GM18858 (cell line): Measurements from ENCODE around the gene C1QTNF9B.
"Not testable (repeated sequence)": the region's sequence is repeated elsewhere in the genome, so short reads cannot be mapped to it uniquely, and the experiment has no call there.

Source experiments
- ATAC-seq: cut with Tn5 transposase; IDR thresholded peaks from one replicate; pipeline ENCODE4 v1.9.1; 2021; ENCODE audit not compliant: unreplicated experiment

Gene C1QTNF9B

GRCh38 chr13:23898101-23898500 is 799 bp upstream of the C1QTNF9B start:
- no peak for ATAC-seq

GRCh38 chr13:23894746-23895145 is 2.6 kb downstream of the C1QTNF9B start:
- not testable (repeated sequence) for ATAC-seq

DNA sequence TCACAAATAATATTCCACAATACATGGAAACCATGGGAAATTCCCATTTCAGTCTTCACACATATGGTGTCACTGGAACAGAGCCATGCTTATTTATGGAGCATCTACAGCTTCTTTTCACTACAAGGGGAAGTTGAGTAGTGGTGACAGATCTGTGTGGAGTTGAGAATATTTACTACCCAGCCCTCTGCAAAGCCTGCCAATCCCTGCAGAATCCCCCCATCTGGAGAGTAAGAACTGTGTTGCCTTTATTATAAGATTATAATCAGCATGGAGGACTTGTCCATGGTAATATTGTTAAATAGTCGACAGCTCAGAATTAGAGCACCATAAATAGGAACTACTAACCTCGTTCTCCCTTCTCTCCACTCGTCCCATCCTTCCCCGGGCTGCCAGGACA is 3.5 kb downstream of the C1QTNF9B start:
- ATAC-seq: not testable (repeated sequence)

DNA sequence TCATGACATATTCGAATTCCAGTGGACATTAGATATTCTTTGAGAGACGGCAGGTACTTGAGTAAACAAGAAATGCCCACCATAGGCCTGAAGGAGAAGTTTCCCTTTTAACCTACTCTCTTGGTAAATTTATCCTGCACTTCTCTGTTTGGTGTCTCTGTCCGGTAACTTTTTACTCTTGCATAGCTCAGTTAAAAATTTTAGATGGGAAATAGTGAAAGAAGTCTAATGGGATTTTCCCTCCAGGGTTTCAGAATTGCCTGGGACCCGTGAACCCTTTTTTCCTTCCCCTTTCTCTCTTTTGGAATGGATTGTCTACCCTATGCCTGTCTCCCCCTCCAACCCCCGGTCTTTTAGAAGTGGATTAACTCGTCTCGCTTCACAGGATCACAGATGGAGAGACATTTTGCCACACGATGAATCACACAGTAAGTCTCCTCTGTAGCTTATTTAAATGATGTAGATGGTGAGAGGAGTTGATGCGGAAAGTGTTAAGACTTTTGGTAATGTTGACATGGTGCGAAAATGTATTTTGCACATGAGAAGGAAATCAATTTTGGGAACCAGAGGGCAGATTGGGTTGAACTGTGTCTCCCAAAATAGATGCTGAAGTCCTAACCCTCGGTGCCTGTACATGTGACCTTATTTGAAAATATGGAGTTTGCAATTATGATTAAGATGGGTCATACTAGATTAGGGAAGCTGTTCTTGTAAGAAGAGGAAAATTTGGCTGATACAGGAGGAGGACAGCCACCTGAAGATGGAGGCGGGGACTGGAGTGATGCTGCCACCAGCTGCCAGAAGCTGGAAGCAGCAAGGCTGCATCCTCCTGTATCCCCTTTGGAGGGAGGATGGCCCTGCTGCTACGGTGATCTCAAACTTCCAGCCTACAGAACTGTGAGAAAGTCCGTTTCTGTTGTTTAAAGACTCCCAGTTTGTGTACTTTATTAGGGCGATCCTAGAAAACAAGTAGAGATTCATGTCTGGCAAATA is 7.4 kb downstream of the C1QTNF9B start:
- peak; percentile 3 for ATAC-seq

GRCh38 chr13:23888658-23889614 is 8.4 kb downstream of the C1QTNF9B start, which contains the start of gene MIPEP:
MIPEP (minus strand) TSS chr13:23889400; CDS start chr13:23889320, 80 bp downstream.
- ATAC-seq: peak; percentile 83

- not testable (repeated sequence) for ATAC-seq
Measured at GRCh38 chr13:23884361-23884760, 12.9 kb downstream of the C1QTNF9B start.

DNA sequence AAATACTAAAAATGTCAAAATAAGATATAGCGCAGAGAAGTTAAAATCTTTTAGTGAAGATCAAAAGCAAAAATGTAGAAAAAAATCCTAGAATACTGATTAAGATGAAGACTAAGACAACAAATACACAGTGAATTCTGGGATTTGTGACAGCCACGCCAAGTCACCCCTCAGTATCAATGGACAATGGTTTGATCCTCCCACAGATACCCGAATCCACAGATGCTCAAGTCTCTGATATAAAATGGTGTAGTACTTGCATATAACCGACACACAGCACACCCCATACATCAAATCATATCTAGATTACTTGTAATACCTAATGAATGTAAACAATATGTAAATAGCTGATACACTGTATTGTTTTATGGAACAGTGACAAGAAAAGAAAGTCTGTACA is 14.0 kb downstream of the C1QTNF9B start:
- no peak for ATAC-seq

GRCh38 chr13:23881402-23881800 is 15.9 kb downstream of the C1QTNF9B start:
- not testable (repeated sequence) for ATAC-seq

DNA sequence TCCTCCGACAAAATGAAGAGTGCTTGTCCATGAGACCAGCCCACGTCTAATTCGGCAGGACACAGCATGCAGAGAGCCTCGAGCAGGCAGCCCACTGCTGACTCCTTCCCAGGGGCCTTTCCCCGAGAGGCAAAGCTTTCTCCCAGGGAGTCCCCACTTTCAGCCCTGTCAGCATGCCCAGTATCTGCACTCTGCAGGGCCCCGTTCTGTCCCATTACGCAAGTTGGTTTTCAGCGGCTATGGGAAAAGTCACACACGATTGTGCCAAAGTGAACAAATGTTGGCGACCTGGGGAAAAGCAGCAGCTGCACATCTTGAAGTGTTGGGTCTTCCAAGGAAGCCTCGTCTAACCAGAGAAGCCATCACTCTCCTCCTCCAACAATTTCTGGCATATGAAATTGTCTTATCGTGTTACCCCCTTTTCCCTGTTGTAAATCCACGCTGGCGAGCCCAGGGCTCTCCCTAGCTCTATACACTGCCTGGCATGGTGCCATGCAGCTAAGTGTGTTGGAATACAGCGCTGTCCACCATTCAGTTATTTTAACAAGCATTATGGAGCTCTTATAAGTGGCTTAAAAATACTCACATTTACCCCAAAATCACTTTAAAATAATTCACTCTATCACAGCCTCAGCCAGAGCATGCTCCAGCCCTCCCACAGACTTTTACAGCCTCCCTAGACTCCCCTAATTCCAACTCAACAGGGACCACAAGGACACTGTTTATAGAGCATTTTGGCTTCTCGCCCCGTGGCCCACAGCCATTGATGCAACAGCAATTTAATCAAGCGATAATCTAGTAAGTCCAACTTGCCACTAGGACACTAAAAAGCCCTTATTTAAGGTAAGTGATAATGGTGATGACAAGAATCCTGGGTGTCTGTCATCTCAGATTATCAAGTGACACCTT is 16.6 kb downstream of the C1QTNF9B start:
- not testable (repeated sequence) for ATAC-seq

DNA sequence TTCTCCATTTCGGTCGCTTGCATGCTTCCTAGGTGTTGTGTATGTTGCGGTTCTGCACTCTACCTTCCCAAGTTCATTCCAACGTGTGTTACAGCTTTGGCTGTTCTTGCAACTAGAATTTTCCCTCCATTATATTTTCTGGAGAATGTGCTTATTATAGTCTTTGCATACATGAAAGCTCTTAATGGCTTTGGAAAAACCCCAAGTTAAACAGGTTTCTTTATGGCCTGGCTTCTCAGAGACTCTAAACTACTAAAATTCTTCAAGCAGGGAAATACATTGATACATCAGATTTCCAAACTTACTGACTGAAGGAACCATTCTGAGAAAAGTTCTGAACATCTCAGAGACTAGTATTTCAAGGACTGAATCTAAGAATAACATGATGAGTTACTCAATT is 20.0 kb downstream of the C1QTNF9B start:
- ATAC-seq: no peak

- no peak for ATAC-seq
Measured at GRCh38 chr13:23876265-23876664, 21.0 kb downstream of the C1QTNF9B start.

- ATAC-seq: no peak
Measured at GRCh38 chr13:23871616-23872220, 25.6 kb downstream of the C1QTNF9B start.

DNA sequence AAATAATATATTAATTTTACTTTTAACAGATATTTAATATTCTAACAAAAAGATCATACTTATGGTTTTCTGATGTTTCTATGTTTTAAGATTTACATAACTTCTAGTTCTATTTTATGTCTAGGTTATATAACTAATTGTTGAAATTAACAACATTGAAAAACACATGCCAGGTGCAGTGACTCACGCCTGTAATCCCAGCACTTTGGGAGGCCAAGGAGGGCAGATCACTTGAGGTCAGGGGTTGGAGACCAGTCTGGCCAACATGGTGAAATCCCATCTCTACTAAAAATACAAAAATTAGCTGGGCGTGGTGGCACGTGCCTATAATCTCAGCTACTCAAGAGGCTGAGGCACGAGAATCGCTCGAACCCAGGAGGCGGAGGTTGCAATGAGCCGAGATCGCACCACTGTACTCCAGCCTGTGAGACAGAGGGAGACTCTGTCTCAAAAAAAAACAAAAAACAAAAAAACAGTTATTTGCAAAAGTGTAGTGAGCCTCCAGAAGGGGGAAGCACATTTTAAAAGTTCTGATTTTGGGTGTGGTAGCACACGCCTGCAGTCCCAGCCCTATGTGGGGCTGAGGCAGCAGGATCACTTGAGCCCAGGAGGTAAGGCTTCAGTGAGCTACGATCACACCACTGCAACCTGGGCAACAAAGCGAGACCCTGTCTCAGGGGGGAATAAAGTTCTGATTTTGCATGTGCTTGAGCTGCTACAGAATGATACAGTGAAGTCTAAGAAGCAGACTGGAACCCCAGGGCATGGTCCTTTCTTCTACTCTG is 26.8 kb downstream of the C1QTNF9B start:
- no peak for ATAC-seq

- ATAC-seq: no peak
Measured at GRCh38 chr13:23868521-23868920, 28.8 kb downstream of the C1QTNF9B start.

- no peak for ATAC-seq
Measured at GRCh38 chr13:23867027-23867491, 30.2 kb downstream of the C1QTNF9B start.

GRCh38 chr13:23866420-23867026 is 30.8 kb downstream of the C1QTNF9B start:
- ATAC-seq: no peak

DNA sequence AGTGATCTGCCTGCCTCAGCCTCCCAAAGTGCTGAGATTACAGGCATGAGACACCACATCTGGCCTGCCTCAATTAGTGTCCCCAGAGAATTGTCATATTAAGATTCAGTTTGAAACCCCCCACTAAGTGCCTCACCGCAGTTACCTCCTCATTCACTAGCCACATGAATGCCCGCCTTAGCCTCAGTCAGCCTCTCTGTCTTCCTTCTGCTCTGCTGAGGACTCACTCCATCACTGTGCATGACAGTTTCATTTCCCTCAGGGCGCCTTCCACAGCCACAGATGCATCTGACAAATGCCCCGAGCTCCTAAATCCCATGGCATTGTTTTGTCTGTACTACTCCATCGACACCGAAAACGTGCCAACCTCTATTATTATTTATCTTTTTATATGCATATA is 31.4 kb downstream of the C1QTNF9B start:
- ATAC-seq: no peak

GRCh38 chr13:23865026-23865425 is 32.3 kb downstream of the C1QTNF9B start:
- no peak for ATAC-seq

- ATAC-seq: no peak
Measured at GRCh38 chr13:23861310-23861709, 36.0 kb downstream of the C1QTNF9B start.
